Measurements from ENCODE around the gene UTRN.

UTRN gene

DNA sequence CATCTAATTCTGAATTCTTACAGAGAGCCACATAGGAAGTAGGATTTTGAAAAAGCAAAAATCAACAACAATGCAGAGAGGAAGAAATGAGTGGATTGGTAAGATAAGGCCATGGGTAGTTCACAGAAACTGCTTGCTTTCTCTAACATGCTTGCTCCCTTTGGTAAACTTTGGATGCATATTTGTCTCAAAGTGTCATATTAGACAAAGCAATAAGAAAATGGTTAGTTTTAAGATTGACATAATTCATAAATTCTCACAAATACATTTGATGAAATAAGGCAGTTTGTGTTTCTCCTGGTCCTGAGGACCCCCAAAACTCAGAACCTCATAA, 31.7 kb downstream of the UTRN start:
- H3K4me3 ChIP-seq (ENCODE audit: low read depth, low read length): no peak overlapping the region
- TF ChIP-seq, protein P1, sequence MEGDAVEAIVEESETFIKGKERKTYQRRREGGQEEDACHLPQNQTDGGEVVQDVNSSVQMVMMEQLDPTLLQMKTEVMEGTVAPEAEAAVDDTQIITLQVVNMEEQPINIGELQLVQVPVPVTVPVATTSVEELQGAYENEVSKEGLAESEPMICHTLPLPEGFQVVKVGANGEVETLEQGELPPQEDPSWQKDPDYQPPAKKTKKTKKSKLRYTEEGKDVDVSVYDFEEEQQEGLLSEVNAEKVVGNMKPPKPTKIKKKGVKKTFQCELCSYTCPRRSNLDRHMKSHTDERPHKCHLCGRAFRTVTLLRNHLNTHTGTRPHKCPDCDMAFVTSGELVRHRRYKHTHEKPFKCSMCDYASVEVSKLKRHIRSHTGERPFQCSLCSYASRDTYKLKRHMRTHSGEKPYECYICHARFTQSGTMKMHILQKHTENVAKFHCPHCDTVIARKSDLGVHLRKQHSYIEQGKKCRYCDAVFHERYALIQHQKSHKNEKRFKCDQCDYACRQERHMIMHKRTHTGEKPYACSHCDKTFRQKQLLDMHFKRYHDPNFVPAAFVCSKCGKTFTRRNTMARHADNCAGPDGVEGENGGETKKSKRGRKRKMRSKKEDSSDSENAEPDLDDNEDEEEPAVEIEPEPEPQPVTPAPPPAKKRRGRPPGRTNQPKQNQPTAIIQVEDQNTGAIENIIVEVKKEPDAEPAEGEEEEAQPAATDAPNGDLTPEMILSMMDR (IDR thresholded peaks at IDR 0.05; ENCODE audit: insufficient read depth, low read length, missing control alignments): no peak
- CTCF ChIA-PET: no interaction called here
- DNase-seq (ENCODE audit: low read depth, low spot score): no peak
- POLR2A ChIA-PET: no interaction called here

DNA sequence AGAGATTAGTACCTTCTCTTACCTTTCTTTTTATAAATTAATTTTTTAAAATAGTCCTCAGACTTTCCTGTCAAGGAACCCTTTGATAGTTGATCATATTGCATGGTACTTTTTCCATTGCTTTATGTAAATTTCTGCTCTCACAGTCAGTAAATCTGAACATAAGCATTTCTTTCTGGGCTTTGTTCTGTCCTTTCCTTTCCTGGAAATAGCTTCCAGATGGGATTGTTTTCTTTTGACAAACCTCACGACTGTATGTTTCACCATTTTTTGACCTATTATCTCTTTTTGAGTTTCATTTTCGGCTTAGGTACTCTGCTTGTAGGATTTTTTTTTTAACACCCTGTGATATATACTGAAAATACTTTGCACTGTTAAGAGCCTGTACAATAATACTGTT, 32.6 kb downstream of the UTRN start:
- ChIA-PET CTCF (no interaction called here), POLR2A (no interaction called here)
- TF ChIP-seq, protein P1 (IDR thresholded peaks at IDR 0.05; ENCODE audit: insufficient read depth, low read length, missing control alignments): no peak
- no peak for DNase-seq (ENCODE audit: low read depth, low spot score)
- no peak overlapping the region for H3K4me3 ChIP-seq (ENCODE audit: low read depth, low read length)

DNA sequence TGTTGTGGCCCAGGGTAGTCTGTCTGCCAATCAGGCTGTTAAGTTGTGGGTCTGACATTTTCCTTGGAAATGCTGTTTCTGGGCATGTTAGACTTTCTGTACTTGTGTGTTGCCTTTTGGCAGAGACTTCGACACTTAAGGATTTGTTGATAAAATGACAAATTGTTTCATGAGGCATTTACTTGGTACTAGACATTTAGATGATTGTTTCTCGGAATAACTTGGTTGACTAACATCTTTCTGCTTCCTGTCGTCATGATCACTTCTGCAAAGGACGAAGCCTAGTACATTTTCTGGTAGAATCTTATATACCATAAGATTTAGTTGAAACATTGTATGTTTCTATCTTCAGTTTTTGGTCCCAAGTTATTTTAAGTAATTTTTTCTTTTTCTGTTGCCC, 34.1 kb downstream of the UTRN start:
- no peak overlapping the region for H3K4me3 ChIP-seq (ENCODE audit: low read depth, low read length)
- ChIA-PET POLR2A (no interaction called here), CTCF (no interaction called here)
- no peak for DNase-seq (ENCODE audit: low read depth, low spot score)
- TF ChIP-seq, protein P1 (IDR thresholded peaks at IDR 0.05; ENCODE audit: insufficient read depth, low read length, missing control alignments): no peak

DNA sequence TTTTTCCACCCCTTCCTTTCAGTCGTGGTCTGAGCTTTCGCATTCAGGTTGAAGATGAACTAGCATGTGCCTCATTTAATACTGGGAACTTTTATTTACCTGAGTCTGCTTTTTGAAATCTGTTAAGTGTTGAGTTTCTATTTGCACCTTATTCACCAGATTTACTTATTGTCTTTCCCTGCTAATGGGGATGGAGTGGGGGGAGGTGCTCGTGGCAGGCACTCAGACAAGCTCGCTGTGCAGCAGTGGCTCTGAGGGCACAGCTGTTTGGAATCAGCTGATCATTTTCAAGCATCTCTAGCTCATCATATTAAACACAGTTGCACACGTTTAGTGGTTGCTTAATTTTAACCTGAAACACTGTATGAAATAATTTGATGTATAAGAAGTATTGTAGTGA, 35.6 kb downstream of the UTRN start:
- TF ChIP-seq, protein P1 (IDR thresholded peaks at IDR 0.05; ENCODE audit: insufficient read depth, low read length, missing control alignments): no peak
- no peak overlapping the region for H3K4me3 ChIP-seq (ENCODE audit: low read depth, low read length)
- DNase-seq (ENCODE audit: low read depth, low spot score): no peak
- ChIA-PET CTCF (no interaction called here), POLR2A (interaction anchor here (0.6 kb wide), 1 partner anchor 21 kb away, joined by 4 read pairs; no protein-coding TSS in a partner anchor)

DNA sequence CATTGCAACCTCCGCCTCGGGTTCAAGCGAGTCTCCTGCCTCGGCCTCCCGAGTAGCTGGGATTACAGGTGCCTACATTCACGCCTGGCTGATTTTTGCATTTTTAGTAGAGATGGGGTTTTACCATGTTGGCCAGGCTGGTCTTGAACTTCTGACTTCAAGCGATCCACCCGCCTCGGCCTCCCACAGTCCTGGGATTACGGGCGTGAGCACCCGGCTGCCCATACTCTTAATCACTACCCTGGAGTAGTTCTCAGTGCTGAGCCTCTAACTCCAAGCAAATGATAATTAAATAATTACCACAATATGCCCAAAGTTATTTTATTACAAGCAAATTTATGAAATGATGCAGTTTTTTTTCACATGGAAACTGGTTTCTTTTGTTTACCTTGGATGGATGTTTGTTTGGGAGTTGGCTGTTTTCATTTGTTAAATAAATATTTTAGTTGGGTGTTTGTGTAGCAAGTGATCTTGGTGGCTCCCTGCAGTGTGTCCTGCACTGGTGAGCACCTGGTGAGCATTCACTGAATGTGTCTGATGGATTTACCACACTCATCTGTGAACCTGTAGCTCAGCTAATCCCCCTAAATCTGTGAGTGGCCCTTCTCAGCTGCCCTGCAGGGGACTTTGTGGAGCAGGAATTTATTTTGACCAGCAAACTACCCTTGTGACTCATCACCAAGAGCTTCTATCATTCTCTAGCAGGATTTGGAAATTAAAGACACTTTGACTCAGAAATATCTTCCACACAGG, 36.9 kb downstream of the UTRN start:
- no peak overlapping the region for H3K4me3 ChIP-seq (ENCODE audit: low read depth, low read length)
- CTCF ChIA-PET: no interaction called here
- POLR2A ChIA-PET: no interaction called here
- DNase-seq (ENCODE audit: low read depth, low spot score): peak; percentile 29
- TF ChIP-seq, protein P1 (IDR thresholded peaks at IDR 0.05; ENCODE audit: insufficient read depth, low read length, missing control alignments): no peak

DNA sequence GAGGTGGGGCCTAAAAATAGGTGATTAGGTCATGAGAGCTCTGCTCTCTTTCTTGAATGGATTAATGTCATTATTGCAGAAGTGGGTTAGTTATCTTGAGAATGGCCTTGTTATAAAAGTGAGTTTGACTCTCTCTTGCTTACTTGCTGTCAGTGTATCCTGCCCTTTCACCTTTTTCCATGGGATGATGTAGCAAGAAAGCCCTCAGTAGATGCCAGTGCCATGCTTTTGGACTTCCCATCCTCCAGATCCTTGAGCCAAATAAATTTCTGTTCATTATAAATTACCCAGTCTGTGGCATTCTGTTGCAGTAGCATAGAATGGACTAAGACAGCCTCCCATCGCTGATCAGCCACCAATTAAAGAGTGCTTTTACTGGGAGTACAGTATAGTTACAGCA, 40.1 kb downstream of the UTRN start:
- no peak for DNase-seq (ENCODE audit: low read depth, low spot score)
- H3K4me3 ChIP-seq (ENCODE audit: low read depth, low read length): no peak overlapping the region
- ChIA-PET POLR2A (no interaction called here), CTCF (no interaction called here)
- TF ChIP-seq, protein P1 (IDR thresholded peaks at IDR 0.05; ENCODE audit: insufficient read depth, low read length, missing control alignments): no peak
